Liver (tissue), 9 donors: Measurements from ENCODE around the gene ATG4C. TPM values are rescaled to one million over a fixed set of nuclear protein-coding genes. Genes with fewer than 3 reads are reported as not detected.

Experiments
- DNase-seq: peaks from one replicate; pipeline ENCODE4 v3.0.0-alpha.2; 2017; ENCODE audit warnings: low spot score
- H3K27ac ChIP-seq, 2 donors: one replicate each; pipeline ENCODE4 v1.7.0; 2013; ENCODE audit warnings: inconsistent platforms in 2 of 2, low read length in 2 of 2, control low read depth in 1 of 2, low read depth in 1 of 2, mild to moderate bottlenecking in 1 of 2
- H3K27me3 ChIP-seq, 4 donors: one replicate each; pipeline versions ENCODE4 v1.6.1 to v1.7.0; 2013; ENCODE audit warnings: low read length in 3 of 4, inconsistent platforms in 1 of 4, mild to moderate bottlenecking in 1 of 4, moderate library complexity in 1 of 4; ENCODE audit not compliant: control insufficient read depth in 4 of 4, insufficient read depth in 4 of 4
- H3K36me3 ChIP-seq, 4 donors: one replicate each; pipeline versions ENCODE4 v1.6.1 to v1.7.0; 2013; ENCODE audit warnings: low read length in 3 of 4, mild to moderate bottlenecking in 3 of 4, low read depth in 1 of 4, moderate library complexity in 1 of 4; ENCODE audit not compliant: control insufficient read depth in 4 of 4, insufficient read depth in 3 of 4
- H3K4me1 ChIP-seq, 4 donors: one replicate each; pipeline versions ENCODE4 v1.6.1 to v1.7.0; 2013; ENCODE audit warnings: low read length in 3 of 4, mild to moderate bottlenecking in 3 of 4, moderate library complexity in 1 of 4; ENCODE audit not compliant: control insufficient read depth in 4 of 4, insufficient read depth in 4 of 4
- H3K4me3 ChIP-seq, 3 donors: one replicate each; pipeline versions ENCODE4 v1.6.1 to v1.7.0; 2013; ENCODE audit warnings: low read length in 3 of 3, control low read depth in 1 of 3, low read depth in 1 of 3, mild to moderate bottlenecking in 1 of 3
- H3K9ac ChIP-seq, 2 donors: one replicate each; pipeline ENCODE4 v1.7.0; 2013; ENCODE audit warnings: low read length in 2 of 2, mild to moderate bottlenecking in 2 of 2, moderate library complexity in 2 of 2, control low read depth in 1 of 2, low read depth in 1 of 2
- H3K9me3 ChIP-seq, 4 donors: one replicate each; pipeline versions ENCODE4 v1.6.1 to v1.7.0; 2013; ENCODE audit warnings: low read length in 3 of 4; ENCODE audit not compliant: control insufficient read depth in 4 of 4
- ATF3 ChIP-seq: IDR thresholded peaks from 2 replicates; pipeline ENCODE4 v1.6.1; 2016; ENCODE audit warnings: antibody characterized with exemption
- CTCF ChIP-seq: fragments of 150-350 bp; IDR thresholded peaks from 2 replicates; pipeline ENCODE4 v1.5.1; 2017; ENCODE audit warnings: improper control_type of control experiment, low read depth, low read length; ENCODE audit not compliant: missing input control
- EGR1 ChIP-seq, 2 donors: IDR thresholded peaks; 2 replicates each; pipeline ENCODE4 v1.6.1; 2016 to 2018; ENCODE audit warnings: antibody characterized with exemption in 2 of 2, low read depth in 2 of 2
- FOXA1 ChIP-seq: IDR thresholded peaks from 2 replicates; pipeline ENCODE4 v1.6.1; 2016; ENCODE audit warnings: antibody characterized with exemption
- FOXA2 ChIP-seq: IDR thresholded peaks from 2 replicates; pipeline ENCODE4 v1.6.1; 2016; ENCODE audit warnings: antibody characterized with exemption
- GABPA ChIP-seq, 2 donors: IDR thresholded peaks in 1 of 2; conservative IDR thresholded peaks in 1 of 2; 2 replicates each; pipeline ENCODE4 v1.6.1; 2016; ENCODE audit warnings: antibody characterized with exemption in 2 of 2, mild to moderate bottlenecking in 1 of 2, moderate library complexity in 1 of 2
- HNF4A ChIP-seq, 2 donors: conservative IDR thresholded peaks; 2 replicates each; pipeline ENCODE4 v1.6.1; 2016; ENCODE audit warnings: antibody characterized with exemption in 2 of 2, mild to moderate bottlenecking in 2 of 2
- HNF4G ChIP-seq: IDR thresholded peaks from 2 replicates; pipeline ENCODE4 v1.6.1; 2016; ENCODE audit warnings: antibody characterized with exemption
- JUND ChIP-seq, 2 donors: IDR thresholded peaks; 2 replicates each; pipeline ENCODE4 v1.6.1; 2016; ENCODE audit warnings: antibody characterized with exemption in 2 of 2
- NR2F2 ChIP-seq: IDR thresholded peaks from 2 replicates; pipeline ENCODE4 v1.6.1; 2016; ENCODE audit warnings: antibody characterized with exemption
- RAD21 ChIP-seq, 2 donors: IDR thresholded peaks; 2 replicates each; pipeline ENCODE4 v1.6.1; 2016; ENCODE audit warnings: antibody characterized with exemption in 2 of 2, mild to moderate bottlenecking in 2 of 2
- REST ChIP-seq: IDR thresholded peaks from 2 replicates; pipeline ENCODE4 v1.6.1; 2016; ENCODE audit warnings: antibody characterized with exemption, mild to moderate bottlenecking
- RXRA ChIP-seq, 2 donors: IDR thresholded peaks; 2 replicates each; pipeline ENCODE4 v1.6.1; 2017 to 2018; ENCODE audit warnings: antibody characterized with exemption in 2 of 2, mild to moderate bottlenecking in 1 of 2
- SP1 ChIP-seq: IDR thresholded peaks from 2 replicates; pipeline ENCODE4 v1.6.1; 2018; ENCODE audit warnings: antibody characterized with exemption, mild to moderate bottlenecking
- TAF1 ChIP-seq: conservative IDR thresholded peaks from 2 replicates; pipeline ENCODE4 v1.6.1; 2016; ENCODE audit warnings: antibody characterized with exemption, mild to moderate bottlenecking
- YY1 ChIP-seq: IDR thresholded peaks from 2 replicates; pipeline ENCODE4 v1.6.1; 2016; ENCODE audit warnings: antibody characterized with exemption, mild to moderate bottlenecking
- ZBTB33 ChIP-seq: IDR thresholded peaks from 2 replicates; pipeline ENCODE4 v1.6.1; 2016; ENCODE audit warnings: antibody characterized with exemption
- WGBS: extraction: QIAGEN DNeasy Blood & Tissue Kit; methylation state at CpG from one replicate; pipeline ENCODE4 v1.1.7; 2013; 5-methylcytosine and 5-hydroxymethylcytosine counted together
- polyA plus RNA-seq, 2 donors: library from polyadenylated mRNA; stranded (reverse) in 1 of 2; unstranded in 1 of 2; fragments of 200-250 nt in 1 of 2; fragments of >200 nt in 1 of 2; fragmentation: Nextera tagmentation in 1 of 2; extraction: Ambion mirVana in 1 of 2; gene quantifications; one replicate each; pipeline versions ENCODE4 v1.2.1 to v1.2.3, GENCODE V29; 2013 to 2015
- total RNA-seq, 2 donors: library from RNA; depleted of rRNA; stranded (reverse); fragments of >200 nt; gene quantifications; one replicate each; pipeline ENCODE4 v1.2.3, GENCODE V29; 2014
- donor health status: healthy.
- donor health status: healthy.
- donor health status: healthy.
- donor health status: healthy.
- donor health status: healthy.

ATG4C gene
- total and polyA plus RNA-seq, 4 donors: 3.8 to 8.4 (median 5.2) TPM

GRCh38 chr1:62800281-62800680 lies 16.3 kb downstream of the ATG4C start:
- DNase-seq: no peak
- no peaks in the 10 kb centered on the region for H3K36me3 ChIP-seq
- H3K9ac ChIP-seq: no peak overlapping the region
- no peaks in the 10 kb centered on the region for H3K27me3 ChIP-seq
- H3K4me3 ChIP-seq: no peak overlapping the region
- H3K27ac ChIP-seq: no peak overlapping the region
- TF ChIP-seq HNF4G (no peak), EGR1 (IDR thresholded peaks at IDR 0.05; ENCODE audit: low read depth in 2 of 2) (no peak), FOXA1 (no peak), NR2F2 (no peak), REST (no peak)
- WGBS: 87% methylated on average over 3 of the region's 3 CpGs
- H3K9me3 ChIP-seq: no peaks in the 10 kb centered on the region
- H3K4me1 ChIP-seq: no peaks in the 10 kb centered on the region

GRCh38 chr1:62800825-62801306 lies 16.9 kb downstream of the ATG4C start:
- Histone ChIP-seq H3K4me3 (no peak overlapping the region), H3K27ac (no peak overlapping the region), H3K9ac (no peak overlapping the region), H3K9me3 (no peaks in the 10 kb centered on the region), H3K27me3 (no peaks in the 10 kb centered on the region), H3K36me3 (no peaks in the 10 kb centered on the region), H3K4me1 (no peaks in the 10 kb centered on the region)
- 79% methylated on average over 3 of the region's 3 CpGs for WGBS
- TF ChIP-seq FOXA2 (no peak), HNF4A (conservative IDR thresholded peaks at IDR 0.05) (no peak), RAD21 (IDR thresholded peaks at IDR 0.05) (no peak)
- no peak for DNase-seq

- Histone ChIP-seq H3K4me1 (no peaks in the 10 kb centered on the region), H3K9ac (no peak overlapping the region), H3K4me3 (no peak overlapping the region), H3K27me3 (no peaks in the 10 kb centered on the region), H3K36me3 (no peaks in the 10 kb centered on the region), H3K27ac (no peak overlapping the region), H3K9me3 (no peaks in the 10 kb centered on the region)
- 96% methylated on average over 3 of the region's 3 CpGs for WGBS
- no peak for DNase-seq
- no peak for TF ChIP-seq FOXA1
- TF ChIP-seq HNF4G: no peak
- no peak for TF ChIP-seq SP1
- TF ChIP-seq ATF3: no peak
- TF ChIP-seq REST: no peak
- TF ChIP-seq ZBTB33: no peak
- TF ChIP-seq EGR1 (IDR thresholded peaks at IDR 0.05; ENCODE audit: low read depth in 2 of 2): no peak
- TF ChIP-seq CTCF: no peak
- no peak for TF ChIP-seq FOXA2
- TF ChIP-seq NR2F2: no peak
- no peak for TF ChIP-seq TAF1
- no peak for TF ChIP-seq JUND (IDR thresholded peaks at IDR 0.05)
- no peak for TF ChIP-seq GABPA (IDR thresholded peaks at IDR 0.05 in 1 of 2, conservative IDR thresholded peaks at IDR 0.05 in 1 of 2)
- TF ChIP-seq HNF4A (conservative IDR thresholded peaks at IDR 0.05): no peak
- TF ChIP-seq RXRA (IDR thresholded peaks at IDR 0.05): no peak
- TF ChIP-seq YY1: no peak
Observed at GRCh38 chr1:62809788-62810187, 25.9 kb downstream of the ATG4C start.
